ENCODE measurements around the gene CNOT11.

CNOT11 gene

DNA sequence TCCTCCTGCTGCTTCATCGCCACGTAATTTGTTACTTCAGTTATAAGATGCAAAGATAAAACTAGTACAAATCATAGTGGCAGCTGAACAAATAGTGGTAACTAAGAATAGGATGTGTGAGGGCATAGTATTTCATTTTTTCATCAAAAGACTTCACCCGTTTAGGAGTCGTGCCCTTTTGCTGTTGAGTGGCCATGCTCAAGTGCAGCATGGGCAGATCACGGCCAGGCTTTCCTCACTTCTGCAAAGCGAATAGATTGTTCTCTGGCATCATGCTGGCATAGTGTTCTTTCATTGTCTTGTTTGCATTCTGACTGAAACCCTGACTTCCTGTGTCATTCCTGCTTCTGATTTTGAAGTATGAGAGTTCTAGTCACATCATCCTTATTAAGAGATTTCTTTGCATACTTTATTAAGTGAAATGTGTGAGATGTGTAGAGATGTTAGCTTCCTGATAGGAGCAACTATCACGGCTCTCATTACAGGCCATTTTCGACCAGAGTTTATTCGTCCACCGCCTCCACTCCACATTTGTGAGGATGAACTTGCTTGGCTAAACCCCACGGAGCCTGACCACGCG is 11.8 kb downstream of the CNOT11 start:
- H3K36me3 ChIP-seq (ENCODE audit: control insufficient read depth, insufficient read depth, low read length, severe bottlenecking): peaks cover 71% of the 10 kb centered on the region

DNA sequence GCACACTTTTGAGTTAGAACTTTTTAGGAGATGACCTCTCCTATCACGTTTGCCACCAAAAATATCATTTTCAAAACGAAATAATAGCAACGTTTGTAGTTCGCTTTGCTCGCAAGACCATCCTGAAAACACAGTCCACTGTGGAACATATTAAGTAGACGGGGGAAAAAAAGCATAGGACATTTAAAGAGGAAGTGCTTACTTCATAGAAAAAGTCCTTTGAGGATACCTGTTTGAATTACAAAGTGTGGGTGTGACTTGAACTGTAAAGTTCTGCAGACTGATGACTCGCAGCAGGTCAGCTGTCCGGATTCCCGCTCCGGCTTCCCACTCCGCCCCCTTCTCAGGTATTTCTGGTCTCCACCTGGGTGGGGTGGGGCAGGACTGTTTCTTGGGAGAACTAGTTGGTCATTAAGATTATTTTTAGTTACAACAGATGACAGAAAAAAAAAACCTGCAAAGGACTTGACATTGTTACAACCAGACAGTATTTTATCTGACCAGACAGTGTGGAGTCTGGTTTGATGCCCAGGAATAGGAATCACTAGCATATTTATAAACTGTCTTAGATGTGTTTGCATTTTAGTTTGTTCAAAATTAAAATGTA is 13.3 kb downstream of the CNOT11 start:
- H3K4me3 ChIP-seq (ENCODE audit: low read length): no peak overlapping the region
- DNase-seq (ENCODE audit: low read depth): no peak
- no peaks in the 10 kb centered on the region for H3K27me3 ChIP-seq (replicated peaks; ENCODE audit: control insufficient read depth, insufficient read depth, low read length)
- no peaks in the 10 kb centered on the region for H3K9me3 ChIP-seq (ENCODE audit: control insufficient read depth, low read length)
- peaks cover 12% of the 10 kb centered on the region for H3K4me1 ChIP-seq (ENCODE audit: control insufficient read depth, insufficient read depth, low read length)
- H3K9ac ChIP-seq (ENCODE audit: low read length): no peak overlapping the region
- peaks cover 84% of the 10 kb centered on the region for H3K36me3 ChIP-seq (ENCODE audit: control insufficient read depth, insufficient read depth, low read length, severe bottlenecking)

More for the DNA sequence above, 11.8 kb downstream of the CNOT11 start:
- H3K4me3 ChIP-seq (ENCODE audit: low read length): no peak overlapping the region
- H3K4me1 ChIP-seq (ENCODE audit: control insufficient read depth, insufficient read depth, low read length): peaks cover 12% of the 10 kb centered on the region
- no peak for DNase-seq (ENCODE audit: low read depth)
- no peaks in the 10 kb centered on the region for H3K9me3 ChIP-seq (ENCODE audit: control insufficient read depth, low read length)
- no peak overlapping the region for H3K9ac ChIP-seq (ENCODE audit: low read length)
- H3K27me3 ChIP-seq (replicated peaks; ENCODE audit: control insufficient read depth, insufficient read depth, low read length): no peaks in the 10 kb centered on the region

DNA sequence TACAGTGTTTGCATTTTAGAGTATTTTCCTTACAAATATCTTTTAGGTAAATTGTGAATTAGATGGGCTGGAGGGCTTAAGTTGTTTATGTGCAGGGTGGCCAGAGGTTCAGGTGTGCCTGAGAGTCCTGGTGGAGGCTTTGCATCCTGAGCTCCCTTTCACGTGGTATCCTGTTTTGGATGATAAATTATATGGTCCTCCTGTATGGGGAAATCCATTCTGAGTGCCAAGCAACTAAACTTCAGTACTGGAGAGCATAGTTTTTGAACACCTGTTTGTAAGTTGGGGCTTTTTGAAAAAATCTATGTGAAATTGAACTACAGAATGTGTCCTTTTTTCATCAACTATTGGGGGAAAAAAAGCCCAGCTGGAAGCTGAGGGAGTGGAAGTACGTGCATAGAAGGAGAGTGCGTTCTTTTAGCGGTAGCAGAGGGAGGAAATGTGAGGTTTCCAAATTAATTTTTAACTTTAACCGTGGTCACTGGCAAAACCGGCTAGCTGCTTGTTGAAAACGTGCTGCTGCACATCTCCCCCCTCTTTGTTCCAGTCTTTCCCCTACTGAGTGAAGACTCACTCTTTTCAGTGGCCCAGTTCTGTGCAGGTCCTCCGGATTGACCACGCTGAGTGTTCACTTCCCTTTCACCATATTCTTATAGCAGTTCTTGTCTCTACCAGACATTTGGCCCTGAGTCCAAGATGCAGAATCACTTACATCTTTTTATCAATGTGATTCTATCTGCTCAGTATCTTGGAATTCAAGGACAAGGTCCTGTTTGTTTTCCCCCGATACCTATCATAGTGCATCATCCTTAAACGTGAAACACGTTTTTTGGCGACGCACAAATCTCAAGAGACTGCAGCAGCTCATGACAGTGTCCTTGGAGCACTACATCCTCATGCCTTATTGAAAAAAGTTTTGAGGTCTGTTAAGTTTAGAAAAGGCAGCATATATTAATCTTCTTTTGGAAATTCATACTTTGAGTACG is 15.3 kb downstream of the CNOT11 start:
- H3K27me3 ChIP-seq (replicated peaks; ENCODE audit: control insufficient read depth, insufficient read depth, low read length): no peaks in the 10 kb centered on the region
- H3K4me1 ChIP-seq (ENCODE audit: control insufficient read depth, insufficient read depth, low read length): peaks cover 12% of the 10 kb centered on the region
- H3K4me3 ChIP-seq (ENCODE audit: low read length): no peak overlapping the region
- H3K9ac ChIP-seq (ENCODE audit: low read length): no peak overlapping the region
- H3K9me3 ChIP-seq (ENCODE audit: control insufficient read depth, low read length): no peaks in the 10 kb centered on the region
- H3K36me3 ChIP-seq (ENCODE audit: control insufficient read depth, insufficient read depth, low read length, severe bottlenecking): peaks cover 94% of the 10 kb centered on the region
- DNase-seq (ENCODE audit: low read depth): no peak

DNA sequence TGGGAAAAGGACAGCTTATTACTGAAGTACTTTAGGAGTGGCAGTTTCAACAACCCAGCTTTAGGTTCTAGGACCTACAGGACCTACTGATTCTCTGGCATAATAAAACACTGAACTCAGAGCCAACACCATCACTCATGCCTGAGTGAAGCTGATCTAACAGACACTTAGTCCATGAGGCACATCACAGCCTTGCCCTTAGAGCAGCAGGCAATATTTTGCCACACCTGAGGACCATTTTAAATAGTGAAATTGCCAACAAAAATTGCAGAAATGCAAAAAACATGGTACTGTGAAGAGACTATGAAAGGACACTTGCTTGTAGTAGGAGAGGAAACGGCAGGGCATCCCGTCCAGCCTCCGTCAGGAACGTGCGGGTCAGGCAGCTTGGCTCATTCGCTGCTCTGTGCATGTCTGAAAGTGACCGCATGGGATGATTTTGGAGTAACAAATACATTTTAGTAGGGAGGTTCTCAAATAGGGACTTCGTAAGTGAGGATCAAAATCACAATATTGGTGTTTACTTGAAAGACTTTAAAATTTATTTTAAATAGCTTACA is 18.1 kb downstream of the CNOT11 start:
- H3K4me1 ChIP-seq (ENCODE audit: control insufficient read depth, insufficient read depth, low read length): no peaks in the 10 kb centered on the region
- H3K9ac ChIP-seq (ENCODE audit: low read length): no peak overlapping the region
- H3K4me3 ChIP-seq (ENCODE audit: low read length): no peak overlapping the region
- DNase-seq (ENCODE audit: low read depth): no peak
- no peaks in the 10 kb centered on the region for H3K9me3 ChIP-seq (ENCODE audit: control insufficient read depth, low read length)
- H3K36me3 ChIP-seq (ENCODE audit: control insufficient read depth, insufficient read depth, low read length, severe bottlenecking): peaks cover 89% of the 10 kb centered on the region
- no peaks in the 10 kb centered on the region for H3K27me3 ChIP-seq (replicated peaks; ENCODE audit: control insufficient read depth, insufficient read depth, low read length)

DNA sequence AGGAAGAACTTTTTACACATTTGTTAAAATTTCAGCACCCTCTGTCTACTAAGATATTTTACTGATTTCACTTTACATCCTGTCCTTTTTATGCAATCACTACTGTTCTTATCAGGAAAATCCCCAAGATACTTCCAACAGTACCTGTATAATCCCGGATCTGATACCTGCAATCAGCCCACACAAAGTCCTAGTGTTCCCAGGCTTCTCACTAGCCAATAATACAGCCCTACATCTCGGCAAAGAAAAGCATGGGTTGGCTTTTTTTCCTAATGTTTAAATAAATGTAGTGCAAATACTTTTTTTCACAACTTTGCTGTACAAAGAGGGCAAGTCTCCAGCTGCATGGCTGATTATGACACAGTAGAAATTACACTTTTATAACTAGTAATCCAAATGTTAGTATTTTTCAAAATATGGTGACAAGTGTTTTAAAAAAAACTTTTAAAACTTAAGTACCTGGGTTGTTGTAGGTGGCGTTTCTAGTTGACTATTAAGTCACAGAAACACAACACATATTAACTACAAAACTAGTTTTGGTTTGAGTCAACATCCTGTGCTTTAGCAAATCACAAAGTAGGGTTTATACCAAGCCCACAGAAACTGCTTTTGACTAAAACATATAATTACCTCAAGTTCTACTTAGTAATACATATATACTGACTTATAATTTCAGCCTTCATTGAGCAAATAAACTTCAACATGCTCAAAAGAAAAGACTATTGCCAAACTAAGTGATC is 19.5 kb downstream of the CNOT11 start:
- Histone ChIP-seq H3K9ac (ENCODE audit: low read length) (no peak overlapping the region), H3K4me3 (ENCODE audit: low read length) (no peak overlapping the region), H3K27me3 (replicated peaks; ENCODE audit: control insufficient read depth, insufficient read depth, low read length) (no peaks in the 10 kb centered on the region), H3K9me3 (ENCODE audit: control insufficient read depth, low read length) (no peaks in the 10 kb centered on the region), H3K4me1 (ENCODE audit: control insufficient read depth, insufficient read depth, low read length) (no peaks in the 10 kb centered on the region), H3K36me3 (ENCODE audit: control insufficient read depth, insufficient read depth, low read length, severe bottlenecking) (peaks cover 87% of the 10 kb centered on the region)
- no peak for DNase-seq (ENCODE audit: low read depth)

DNA sequence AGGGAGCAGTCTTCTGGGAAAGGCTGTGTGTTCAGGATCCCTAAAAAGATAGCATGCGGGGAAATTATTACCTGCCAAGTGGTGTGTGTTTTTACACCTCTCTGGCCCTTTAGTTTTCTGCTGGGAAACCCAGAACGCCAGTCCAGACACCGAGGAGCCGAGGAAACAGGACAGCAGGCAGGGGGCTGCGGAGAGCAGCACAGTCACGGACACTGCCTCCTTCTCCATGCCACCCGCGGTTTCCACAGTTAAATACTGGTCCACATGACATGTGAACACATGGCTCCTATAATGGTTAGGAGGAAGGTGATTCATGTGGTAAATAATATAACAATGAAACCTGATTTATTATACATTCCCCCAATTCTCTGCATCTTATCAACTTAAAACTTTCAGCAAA is 20.4 kb downstream of the CNOT11 start:
- peaks cover 85% of the 10 kb centered on the region for H3K36me3 ChIP-seq (ENCODE audit: control insufficient read depth, insufficient read depth, low read length, severe bottlenecking)
- H3K9ac ChIP-seq (ENCODE audit: low read length): no peak overlapping the region
- no peaks in the 10 kb centered on the region for H3K9me3 ChIP-seq (ENCODE audit: control insufficient read depth, low read length)
- DNase-seq (ENCODE audit: low read depth): no peak
- H3K4me3 ChIP-seq (ENCODE audit: low read length): no peak overlapping the region
- H3K4me1 ChIP-seq (ENCODE audit: control insufficient read depth, insufficient read depth, low read length): no peaks in the 10 kb centered on the region
- no peaks in the 10 kb centered on the region for H3K27me3 ChIP-seq (replicated peaks; ENCODE audit: control insufficient read depth, insufficient read depth, low read length)

DNA sequence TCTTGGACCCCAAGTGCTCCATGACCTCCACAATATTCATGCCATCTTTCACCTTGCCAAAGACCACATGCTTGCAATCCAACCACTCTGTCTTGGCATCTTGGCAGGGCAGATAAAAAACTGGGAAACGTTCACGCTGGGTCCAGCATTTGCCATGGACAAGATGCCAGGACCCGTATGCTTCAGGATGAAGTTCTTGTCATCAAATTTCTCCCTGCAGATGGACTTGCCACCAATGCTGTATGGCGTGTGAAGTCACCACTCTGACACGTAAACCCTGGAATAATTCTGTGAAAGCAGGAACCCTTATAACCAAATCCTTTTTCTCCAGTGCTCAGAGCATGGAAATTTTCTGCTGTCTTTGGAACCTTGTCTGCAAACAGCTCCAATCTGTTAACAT is 21.5 kb downstream of the CNOT11 start:
- no peak overlapping the region for H3K9ac ChIP-seq (ENCODE audit: low read length)
- H3K9me3 ChIP-seq (ENCODE audit: control insufficient read depth, low read length): no peaks in the 10 kb centered on the region
- DNase-seq (ENCODE audit: low read depth): no peak
- H3K36me3 ChIP-seq (ENCODE audit: control insufficient read depth, insufficient read depth, low read length, severe bottlenecking): peaks cover 83% of the 10 kb centered on the region
- H3K4me3 ChIP-seq (ENCODE audit: low read length): no peak overlapping the region
- peaks cover under 1% of the 10 kb centered on the region for H3K4me1 ChIP-seq (ENCODE audit: control insufficient read depth, insufficient read depth, low read length)
- no peaks in the 10 kb centered on the region for H3K27me3 ChIP-seq (replicated peaks; ENCODE audit: control insufficient read depth, insufficient read depth, low read length)

DNA sequence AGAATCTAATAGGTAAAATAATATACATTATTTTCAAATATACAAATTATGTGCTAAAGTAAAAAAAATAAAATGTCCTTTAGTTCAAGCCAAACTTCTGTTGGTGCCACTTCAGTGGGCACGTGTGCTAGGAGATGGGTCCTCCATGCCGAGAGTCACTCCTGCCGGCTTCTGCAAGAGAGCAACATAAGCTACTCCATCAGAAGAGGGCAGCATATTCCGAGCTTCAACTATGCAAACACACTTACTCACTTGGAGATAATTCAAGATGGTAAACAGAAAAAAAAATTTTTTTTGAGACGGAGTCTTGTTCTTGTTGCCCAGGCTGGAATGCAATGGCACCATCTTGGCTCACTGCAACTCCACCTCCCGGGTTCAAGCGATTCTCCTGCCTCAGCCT is 24.4 kb downstream of the CNOT11 start:
- Histone ChIP-seq H3K36me3 (ENCODE audit: control insufficient read depth, insufficient read depth, low read length, severe bottlenecking) (peaks cover 83% of the 10 kb centered on the region), H3K9ac (ENCODE audit: low read length) (no peak overlapping the region)

DNA sequence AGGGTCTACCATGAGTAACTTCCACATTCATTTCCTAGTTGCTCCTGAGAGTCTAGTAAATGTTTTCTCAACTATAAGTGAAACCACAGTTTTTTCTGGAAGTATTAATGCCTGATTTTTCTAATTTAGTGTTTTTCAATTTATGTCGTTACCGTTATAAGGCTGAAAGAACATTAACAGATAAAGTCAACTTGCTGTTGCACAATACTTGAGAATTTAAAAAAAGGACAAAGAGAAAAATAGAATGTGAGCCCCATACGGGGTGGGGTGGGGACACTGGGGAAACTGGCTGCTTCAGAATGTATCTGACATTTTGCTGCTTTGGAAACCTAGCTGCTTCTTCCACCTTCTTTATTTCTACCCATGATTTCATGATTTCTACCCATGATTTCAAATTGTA is 26.2 kb downstream of the CNOT11 start:
- DNase-seq (ENCODE audit: low read depth): no peak
- peaks cover 3% of the 10 kb centered on the region for H3K4me1 ChIP-seq (ENCODE audit: control insufficient read depth, insufficient read depth, low read length)

More for the DNA sequence above, 24.4 kb downstream of the CNOT11 start:
- DNase-seq (ENCODE audit: low read depth): no peak
- Histone ChIP-seq H3K9me3 (ENCODE audit: control insufficient read depth, low read length) (no peaks in the 10 kb centered on the region), H3K4me1 (ENCODE audit: control insufficient read depth, insufficient read depth, low read length) (peaks cover 3% of the 10 kb centered on the region), H3K27me3 (replicated peaks; ENCODE audit: control insufficient read depth, insufficient read depth, low read length) (no peaks in the 10 kb centered on the region), H3K4me3 (ENCODE audit: low read length) (no peak overlapping the region)

DNA sequence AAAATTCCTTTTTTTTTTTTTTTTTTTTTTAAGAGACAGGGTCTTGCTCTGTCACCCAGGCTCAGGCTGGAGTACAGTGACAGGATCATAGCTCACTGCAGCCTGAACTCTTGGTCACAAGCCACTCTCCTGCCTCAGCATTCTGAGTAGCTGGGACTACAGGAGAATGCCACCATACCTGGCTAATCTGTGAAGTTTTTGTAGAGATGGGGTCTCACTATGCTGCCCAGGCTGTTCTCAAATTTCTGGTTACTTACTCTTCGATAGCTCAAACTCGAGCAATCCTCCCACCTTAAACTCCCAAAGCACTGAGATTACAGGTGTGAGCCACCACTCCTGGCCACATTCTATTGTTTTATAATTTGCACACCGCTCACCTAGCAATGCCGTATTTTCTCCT is 28.8 kb downstream of the CNOT11 start:
- H3K36me3 ChIP-seq (ENCODE audit: control insufficient read depth, insufficient read depth, low read length, severe bottlenecking): peaks cover 91% of the 10 kb centered on the region
- peaks cover 3% of the 10 kb centered on the region for H3K4me1 ChIP-seq (ENCODE audit: control insufficient read depth, insufficient read depth, low read length)
- H3K27me3 ChIP-seq (replicated peaks; ENCODE audit: control insufficient read depth, insufficient read depth, low read length): no peaks in the 10 kb centered on the region
- no peak overlapping the region for H3K9ac ChIP-seq (ENCODE audit: low read length)
- H3K9me3 ChIP-seq (ENCODE audit: control insufficient read depth, low read length): no peaks in the 10 kb centered on the region
- no peak for DNase-seq (ENCODE audit: low read depth)
- H3K4me3 ChIP-seq (ENCODE audit: low read length): no peak overlapping the region

More for the DNA sequence above, 26.2 kb downstream of the CNOT11 start:
- Histone ChIP-seq H3K9me3 (ENCODE audit: control insufficient read depth, low read length) (no peaks in the 10 kb centered on the region), H3K27me3 (replicated peaks; ENCODE audit: control insufficient read depth, insufficient read depth, low read length) (no peaks in the 10 kb centered on the region), H3K9ac (ENCODE audit: low read length) (no peak overlapping the region), H3K4me3 (ENCODE audit: low read length) (no peak overlapping the region), H3K36me3 (ENCODE audit: control insufficient read depth, insufficient read depth, low read length, severe bottlenecking) (peaks cover 82% of the 10 kb centered on the region)
